Uterus (tissue), 2 donors: Measurements from ENCODE around the gene TRIP10.

ENCODE experiments used
- CTCF ChIP-seq, 4 experiments: fragments of 200-600 bp in 2 of 4; fragments of 450-650 bp in 2 of 4; sonication (generic) in 2 of 4; IDR thresholded peaks; one replicate each; pipeline ENCODE4 v1.5.1; 2016 to 2019; ENCODE audit warnings: antibody characterized with exemption in 4 of 4, mild to moderate bottlenecking in 2 of 4, moderate library complexity in 1 of 4
- POLR2A ChIP-seq, 2 donors: fragments of 450-650 bp; IDR thresholded peaks; one replicate each; pipeline ENCODE4 v1.6.1; 2016; ENCODE audit warnings: antibody characterized with exemption in 2 of 2, mild to moderate bottlenecking in 1 of 2, moderate library complexity in 1 of 2

GRCh38 chr19:6793973-6794372 is 54.5 kb downstream of the TRIP10 start:
- TF ChIP-seq CTCF (IDR thresholded peaks at IDR 0.05) = no peak
- TF ChIP-seq POLR2A (IDR thresholded peaks at IDR 0.05) = no peak
